ENCODE results near the gene TTLL5.

GRCh38 chr14:75631453-75631831 is 29.6 kb upstream of the TTLL5 start:
- TF ChIP-seq GATA2 (IDR thresholded peaks at IDR 0.05; ENCODE audit: low read depth, low read length): no peak
- no peak for TF ChIP-seq GATA3 (IDR thresholded peaks at IDR 0.05; ENCODE audit: low read depth, low read length)
